NCI-H1092 (cell line): ENCODE results near the gene RFX2.
"Not testable (repeated sequence)": the region's sequence is repeated elsewhere in the genome, so short reads cannot be mapped to it uniquely, and the experiment has no call there.

Experiments used
- DNase-seq: peaks from one replicate; lab custom pipeline; 2025; lab: John Stamatoyannopoulos, UW

The RFX2 gene

GRCh38 chr19:6012426-6013170 lies 97.7 kb downstream of the RFX2 start:
- no peak for DNase-seq

- no peak for DNase-seq
Measured at GRCh38 chr19:6011794-6012193, 98.5 kb downstream of the RFX2 start.

- DNase-seq = no peak
Measured at GRCh38 chr19:6011206-6011605, 99.1 kb downstream of the RFX2 start.

- DNase-seq = no peak
Measured at GRCh38 chr19:6010107-6010506, 100.2 kb downstream of the RFX2 start.

GRCh38 chr19:6007866-6008265 lies 102.4 kb downstream of the RFX2 start:
- DNase-seq = no peak

- no peak for DNase-seq
Measured at GRCh38 chr19:6006896-6007295, 103.4 kb downstream of the RFX2 start.

- DNase-seq = not testable (repeated sequence)
Measured at GRCh38 chr19:6006070-6006446, 104.2 kb downstream of the RFX2 start.

- no peak for DNase-seq
Measured at GRCh38 chr19:6005321-6006069, 104.8 kb downstream of the RFX2 start.

GRCh38 chr19:6003976-6004375 lies 106.3 kb downstream of the RFX2 start:
- no peak for DNase-seq

GRCh38 chr19:6002591-6002990 lies 107.7 kb downstream of the RFX2 start:
- DNase-seq = no peak

GRCh38 chr19:6000228-6000847 lies 110.0 kb downstream of the RFX2 start:
- DNase-seq = no peak

GRCh38 chr19:5999693-6000092 lies 110.6 kb downstream of the RFX2 start:
- no peak for DNase-seq

GRCh38 chr19:5997371-5997770 lies 112.9 kb downstream of the RFX2 start:
- DNase-seq = no peak

GRCh38 chr19:5996623-5997320 lies 113.5 kb downstream of the RFX2 start:
- DNase-seq = no peak

GRCh38 chr19:5996102-5996501 lies 114.2 kb downstream of the RFX2 start:
- DNase-seq = no peak

- DNase-seq = no peak
Measured at GRCh38 chr19:5995606-5996005, 114.7 kb downstream of the RFX2 start.

- no peak for DNase-seq
Measured at GRCh38 chr19:5994405-5995165, 115.7 kb downstream of the RFX2 start.

- no peak for DNase-seq
Measured at GRCh38 chr19:5993648-5994358, 116.5 kb downstream of the RFX2 start.

GRCh38 chr19:5993201-5993600 lies 117.1 kb downstream of the RFX2 start:
- no peak for DNase-seq

GRCh38 chr19:5992756-5993155 lies 117.5 kb downstream of the RFX2 start:
- no peak for DNase-seq

GRCh38 chr19:5991244-5991838 lies 119.0 kb downstream of the RFX2 start:
- DNase-seq = no peak
